Measurements from ENCODE around the gene UMOD.
A peak's percentile ranks its signal among the peaks of the same experiment; 100 is the strongest.

The UMOD gene

DNA sequence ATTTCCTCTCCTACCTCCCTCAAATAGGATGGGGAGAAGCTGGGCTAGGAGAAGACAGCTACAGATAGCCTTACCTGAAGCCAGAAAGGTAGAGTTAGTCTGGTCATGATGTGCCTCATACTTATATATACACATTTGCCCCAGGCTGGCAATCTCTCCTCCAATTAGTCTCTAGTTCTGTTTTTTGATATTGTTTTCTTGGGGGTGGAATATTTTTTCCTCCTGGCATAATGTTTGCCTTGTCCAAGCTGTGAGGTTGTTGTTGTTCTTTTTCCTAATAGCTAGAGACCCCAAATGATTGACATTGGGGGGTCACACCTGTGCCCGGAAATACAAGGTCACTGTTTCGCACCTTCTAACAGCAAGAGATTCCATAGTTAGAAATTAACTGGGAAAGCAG, at the start of gene UMOD:
UMOD (minus strand) TSS at position 101 of the 400 bp plus-strand sequence. CDS start 1,978 bp downstream, outside the sequence.
- no peak for DNase-seq (ENCODE audit: low read depth in 2 of 2)

- DNase-seq (ENCODE audit: low read depth in 2 of 2), result no peak
These were observed 49.0 kb upstream of the UMOD start for GRCh38 chr16:20401475-20402016.

GRCh38 chr16:20401066-20401465, 48.6 kb upstream of the UMOD start:
- DNase-seq (ENCODE audit: low read depth in 2 of 2), result no peak

DNA sequence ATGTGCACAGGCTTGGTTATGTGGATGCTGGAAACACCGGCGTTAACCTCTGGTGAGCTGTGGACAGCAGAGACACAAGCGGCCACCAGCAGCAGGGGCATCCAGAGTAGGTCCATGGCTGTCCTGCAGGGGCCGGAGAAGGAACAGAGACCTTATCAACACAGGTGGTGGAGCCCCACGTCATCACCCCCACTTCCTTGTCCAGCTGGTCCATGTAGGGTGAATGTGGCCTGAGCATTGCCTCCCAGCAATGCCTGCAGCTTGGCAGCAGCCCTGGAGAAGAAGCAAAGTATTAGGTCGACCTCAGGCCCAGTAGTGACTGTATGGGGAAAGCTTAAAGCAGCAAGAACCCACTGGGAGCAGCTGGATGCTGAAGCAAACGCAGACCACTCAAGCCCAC, 46.7 kb upstream of the UMOD start:
- DNase-seq (ENCODE audit: low read depth in 2 of 2), result no peak

DNA sequence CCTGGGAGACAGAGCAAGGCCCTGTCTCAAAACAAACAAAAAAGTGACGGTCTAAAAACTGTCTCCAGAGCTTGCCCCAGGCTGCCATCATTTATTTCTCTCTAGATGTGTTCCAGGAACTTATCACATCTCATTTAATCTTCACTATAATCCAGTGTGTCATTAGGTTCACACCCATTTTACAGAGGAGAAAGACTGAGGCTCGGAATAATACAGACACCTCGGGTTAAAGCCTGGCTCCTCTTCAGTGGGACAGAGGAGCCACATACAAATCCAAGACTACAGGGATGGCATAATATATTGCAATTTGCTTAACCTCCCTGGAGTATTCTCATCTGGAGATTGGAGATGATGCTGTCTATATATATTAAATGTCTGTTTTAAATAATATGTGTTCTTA, 46.1 kb upstream of the UMOD start:
- no peak for DNase-seq (ENCODE audit: low read depth in 2 of 2)

DNA sequence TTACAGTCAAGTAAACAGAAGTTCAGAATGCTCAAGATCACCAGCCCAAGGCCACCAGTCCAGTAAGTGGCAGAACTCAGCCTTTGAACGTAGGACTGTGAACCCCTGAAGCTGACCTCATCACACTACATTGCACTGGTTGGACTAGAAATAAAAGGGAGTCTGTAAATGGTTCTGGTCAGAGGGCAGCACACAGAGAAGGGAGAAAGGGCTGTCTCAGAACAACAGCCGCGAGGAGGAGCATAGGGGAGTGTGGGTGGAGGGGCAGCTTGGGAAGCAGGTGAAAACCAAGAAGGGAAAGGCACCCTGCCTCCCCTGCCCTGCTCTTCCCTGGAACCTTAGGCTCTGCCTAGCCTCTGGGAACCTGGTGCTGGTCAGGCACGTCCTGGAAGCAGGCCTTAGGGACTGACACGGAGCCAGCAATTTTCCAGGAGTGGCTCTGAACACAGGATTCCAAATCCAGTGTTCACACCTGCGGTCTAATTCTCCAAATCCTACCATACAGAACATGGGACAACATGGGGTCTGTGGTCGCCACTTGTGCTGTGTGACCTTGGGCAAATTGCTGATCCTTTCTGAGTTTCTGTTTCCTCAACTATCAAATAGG, 45.1 kb upstream of the UMOD start:
- no peak for DNase-seq (ENCODE audit: low read depth in 2 of 2)

GRCh38 chr16:20396846-20397467, 44.4 kb upstream of the UMOD start:
- no peak for DNase-seq (ENCODE audit: low read depth in 2 of 2)

- DNase-seq (ENCODE audit: low read depth in 2 of 2), result no peak
These were observed 43.4 kb upstream of the UMOD start for GRCh38 chr16:20395946-20396345.

DNA sequence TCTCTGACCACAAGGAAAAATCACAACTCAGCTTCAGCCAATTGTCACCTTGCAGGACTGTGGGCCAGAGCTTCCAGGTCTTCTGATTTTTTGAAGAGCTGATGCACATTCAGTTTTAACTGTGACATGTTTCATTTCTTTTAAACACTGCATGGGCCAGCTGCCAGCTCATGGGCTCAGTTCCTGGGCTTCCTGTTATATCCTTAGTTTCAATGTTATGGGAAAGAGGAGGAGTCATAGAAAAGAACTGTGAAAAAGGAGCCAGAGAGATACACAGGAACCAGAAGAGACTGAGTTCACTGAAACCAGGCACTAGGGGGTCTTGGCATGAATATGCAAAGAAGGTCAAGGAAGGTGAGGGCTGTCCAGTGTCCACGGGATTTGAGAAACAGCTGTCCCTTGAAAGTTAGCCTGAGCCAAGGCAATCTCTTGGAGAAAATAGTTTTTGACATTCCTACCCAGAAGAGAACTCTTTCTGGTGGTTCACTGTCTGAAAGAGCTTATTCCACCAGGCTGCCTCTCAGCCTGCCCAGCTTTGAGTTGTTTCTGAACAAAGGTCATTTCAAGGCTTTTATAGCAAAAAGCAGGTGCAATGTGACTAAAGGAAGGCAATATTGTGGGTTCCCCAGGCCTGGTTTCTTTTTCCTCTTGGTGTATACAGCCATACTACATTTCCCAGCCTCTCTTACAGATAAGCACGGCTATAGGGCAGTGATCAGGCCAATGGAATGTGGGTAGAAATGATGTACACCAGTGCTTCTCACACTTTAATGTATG, 41.5 kb upstream of the UMOD start:
- no peak for DNase-seq (ENCODE audit: low read depth in 2 of 2)

- no peak for DNase-seq (ENCODE audit: low read depth in 2 of 2)
These were observed 38.5 kb upstream of the UMOD start for GRCh38 chr16:20391045-20391444.

DNA sequence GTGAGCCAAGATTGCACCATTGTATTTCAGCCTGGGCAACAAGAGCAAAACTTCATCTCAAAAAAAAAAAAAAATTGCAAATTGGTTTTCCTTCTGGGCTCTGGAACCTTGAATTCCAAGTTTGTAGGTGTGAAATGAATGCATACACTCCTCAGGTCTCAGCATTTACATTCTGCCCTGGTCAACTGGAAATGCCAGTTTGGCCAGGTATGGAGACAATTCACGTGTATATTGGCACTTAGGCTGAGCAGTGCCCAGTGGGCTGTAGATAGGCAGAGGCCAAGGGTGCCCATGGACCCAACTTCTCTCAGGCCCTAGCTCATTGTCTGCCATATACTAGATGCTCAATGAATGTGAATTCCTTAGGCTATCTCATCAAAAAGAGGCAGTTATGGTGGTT, 36.3 kb upstream of the UMOD start:
- DNase-seq (ENCODE audit: low read depth in 2 of 2), result no peak

- DNase-seq (ENCODE audit: low read depth in 2 of 2), result no peak
These were observed 35.5 kb upstream of the UMOD start for GRCh38 chr16:20387978-20388377.

GRCh38 chr16:20385844-20386832, 33.6 kb upstream of the UMOD start:
- peak in 1 of 2 donors; percentile 24 for DNase-seq (ENCODE audit: low read depth in 2 of 2)

- DNase-seq (ENCODE audit: low read depth in 2 of 2), result peak in 1 of 2 donors; percentile 11
These were observed 30.9 kb upstream of the UMOD start for GRCh38 chr16:20383106-20384029.

GRCh38 chr16:20382202-20382948, 29.9 kb upstream of the UMOD start:
- no peak for DNase-seq (ENCODE audit: low read depth in 2 of 2)

GRCh38 chr16:20380782-20381181, 28.3 kb upstream of the UMOD start:
- no peak for DNase-seq (ENCODE audit: low read depth in 2 of 2)

GRCh38 chr16:20377181-20377580, 24.7 kb upstream of the UMOD start:
- DNase-seq (ENCODE audit: low read depth in 2 of 2), result no peak

DNA sequence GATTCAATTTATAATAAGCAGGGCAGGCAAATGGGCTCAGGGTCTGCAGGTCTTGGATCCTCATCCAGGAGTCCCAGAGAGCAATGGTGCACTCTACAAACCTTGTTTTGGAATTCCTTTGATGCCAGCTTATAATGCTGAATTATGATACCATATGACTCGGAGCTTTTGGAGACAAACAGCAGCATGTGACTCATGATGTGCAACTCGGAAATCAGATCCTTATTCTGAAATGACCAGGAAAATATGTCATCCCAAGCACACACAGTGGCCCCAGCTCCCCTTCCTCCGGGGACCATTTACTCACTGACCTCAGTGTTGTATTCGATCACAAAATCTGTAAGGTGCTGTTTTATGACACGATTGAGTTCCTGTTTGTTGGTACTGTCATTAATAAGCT, 20.2 kb upstream of the UMOD start:
- no peak for DNase-seq (ENCODE audit: low read depth in 2 of 2)

DNA sequence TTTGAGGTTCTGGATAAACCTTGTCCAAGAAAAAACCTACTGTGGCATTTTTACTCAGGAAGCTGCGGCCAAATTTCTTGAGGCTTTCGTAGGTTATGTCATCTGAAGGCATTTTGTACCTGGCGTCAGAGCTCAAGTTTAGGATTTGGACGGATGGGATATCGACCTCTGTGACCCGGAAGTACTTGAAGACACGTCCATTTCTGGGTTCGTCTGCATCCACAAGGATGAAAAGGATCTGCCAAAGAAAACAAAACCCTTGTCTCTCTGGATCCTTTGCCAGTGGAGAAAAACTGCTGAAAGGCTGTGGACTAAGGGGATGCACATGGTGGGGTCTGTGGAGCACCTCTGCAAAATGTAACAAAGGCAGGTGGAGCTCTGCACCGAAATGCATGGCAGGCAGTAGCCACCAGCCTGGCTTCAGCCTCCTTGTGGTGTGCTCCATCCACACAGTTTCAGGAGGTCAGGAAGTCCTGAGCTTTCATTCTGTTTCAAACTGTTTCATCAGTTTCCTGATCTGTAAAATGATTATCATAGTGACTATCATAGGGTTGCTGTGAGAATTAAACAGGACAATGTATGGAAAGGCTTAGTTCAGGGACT, 17.0 kb upstream of the UMOD start:
- DNase-seq (ENCODE audit: low read depth in 2 of 2), result no peak

All from stimulated activated CD4-positive, alpha-beta T cell treated with anti-CD3 and anti-CD28 coated beads, Interleukin-1b, Interleukin-23, amount 100 ng/mL, for 1 hour (primary cell).